ENCODE results near the gene ELK3. TPM values are rescaled to one million over a fixed set of nuclear protein-coding genes. Genes with fewer than 3 reads are reported as not detected.

Gene ELK3
- total and polyA plus RNA-seq, 2 of the 8 experiments (the other 6 are each of a cell fraction or from before 2014, with no cell fraction given), result 3.5 to 14.3 TPM

- Histone ChIP-seq H3K36me3 (ENCODE audit: control insufficient read depth in 2 of 4, insufficient read depth in 4 of 4, low read length in 3 of 4) (no peaks in the 10 kb centered on the region; a peak in 2 of 8 replicates), H2BK20ac (ENCODE audit: low read length) (no peak overlapping the region), H4K5ac (ENCODE audit: insufficient read length, low read depth, low read length) (no peak overlapping the region), H4K8ac (ENCODE audit: extremely low read depth, insufficient read depth, low read length) (no peak overlapping the region), H3K56ac (replicated peaks; ENCODE audit: insufficient read length, low read depth, low read length) (no peak overlapping the region), H3K27ac (ENCODE audit: low read depth, low read length) (no peak overlapping the region), H4K91ac (replicated peaks; ENCODE audit: insufficient read length, low read length) (no peak overlapping the region), H4K20me1 (replicated peaks in 1 of 2; ENCODE audit: control insufficient read depth in 1 of 2, insufficient read depth in 2 of 2, low read length in 2 of 2) (no peaks in the 10 kb centered on the region), H2BK120ac (replicated peaks; ENCODE audit: low read depth, low read length) (no peak overlapping the region), H2AFZ (ENCODE audit: low read length) (no peak overlapping the region), H3K4me3 (ENCODE audit: extremely low read depth in 1 of 4, insufficient read depth in 2 of 4, low read depth in 3 of 4, low read length in 4 of 4) (no peak overlapping the region), H3K14ac (ENCODE audit: insufficient read length) (no peak overlapping the region), H2AK5ac (ENCODE audit: low read depth, low read length) (no peak overlapping the region), H3K23me2 (ENCODE audit: low read depth, low read length) (no peaks in the 10 kb centered on the region), H3K23ac (ENCODE audit: insufficient read length) (no peak overlapping the region), H2BK12ac (ENCODE audit: low read depth, low read length) (no peak overlapping the region), H2BK5ac (ENCODE audit: low read depth, low read length) (no peak overlapping the region), H3K4me2 (ENCODE audit: insufficient read depth in 1 of 2, low read depth in 2 of 2, low read length in 2 of 2) (no peak overlapping the region), H3K27me3 (replicated peaks in 1 of 4; ENCODE audit: control insufficient read depth in 3 of 4, extremely low read depth in 1 of 4, insufficient read depth in 3 of 4, low read length in 3 of 4) (no peaks in the 10 kb centered on the region), H3K4ac (replicated peaks; ENCODE audit: insufficient read length, low read depth, low read length) (no peak overlapping the region), H3K79me1 (ENCODE audit: low read depth, low read length) (no peaks in the 10 kb centered on the region), H2BK15ac (ENCODE audit: low read length) (no peak overlapping the region), H3K4me1 (replicated peaks in 1 of 4; ENCODE audit: control insufficient read depth in 3 of 4, insufficient read depth in 4 of 4, low read length in 3 of 4) (no peaks in the 10 kb centered on the region), H3K18ac (ENCODE audit: extremely low read depth, low read length) (no peak overlapping the region), H3K9me3 (ENCODE audit: insufficient read depth in 2 of 2, low read depth in 1 of 2, low read length in 1 of 2) (no peaks in the 10 kb centered on the region), H3K9ac (replicated peaks in 1 of 4; ENCODE audit: extremely low read depth in 1 of 4, low read depth in 3 of 4, low read length in 3 of 4) (no peak overlapping the region), H3K79me2 (ENCODE audit: control insufficient read depth in 1 of 2, insufficient read depth in 2 of 2, low read length in 2 of 2) (no peaks in the 10 kb centered on the region)
- ChIA-PET CTCF (ENCODE audit: partially characterized antibody) (no interaction called here), POLR2A (ENCODE audit: partially characterized antibody) (no interaction called here)
- DNase-seq (ENCODE audit: low read depth in 1 of 2, low spot score in 2 of 2) (no peak), FAIRE-seq (no peak)
- 94% methylated on average over 2 of the region's 2 CpGs; no CpG with 5 or more reads in 1 of the 2 experiments for WGBS, 2 experiments (ENCODE audit: extremely low coverage in 1 of 2, insufficient coverage in 1 of 2, insufficient read length in 1 of 2, insufficient replicate concordance in 2 of 2, low coverage in 1 of 2, low lambda C conversion rate in 2 of 2, missing lambda C conversion rate in 1 of 2)
- TF ChIP-seq SP4 (IDR thresholded peaks at IDR 0.05; ENCODE audit: low read length) (no peak), SIX5 (IDR thresholded peaks at IDR 0.05; ENCODE audit: low read depth, low read length) (no peak), EGR1 (IDR thresholded peaks at IDR 0.05; ENCODE audit: borderline replicate concordance, low read depth, low read length) (no peak), ZNF274 (IDR thresholded peaks at IDR 0.05; ENCODE audit: borderline replicate concordance, extremely low read depth, low read length) (no peak), SRF (IDR thresholded peaks at IDR 0.05; ENCODE audit: low read depth, low read length) (no peak), CTCF (IDR thresholded peaks at IDR 0.05; ENCODE audit: control extremely low read depth in 1 of 3, insufficient read depth in 1 of 3, low read depth in 1 of 3, low read length in 3 of 3) (no peak), YY1 (IDR thresholded peaks at IDR 0.05; ENCODE audit: low read depth, low read length) (no peak), TAF1 (IDR thresholded peaks at IDR 0.05; ENCODE audit: low read depth, low read length) (no peak), GABPA (IDR thresholded peaks at IDR 0.05; ENCODE audit: borderline replicate concordance, insufficient read depth, low read length) (no peak), PHF8 (conservative IDR thresholded peaks at IDR 0.05; ENCODE audit: low read depth, low read length) (no peak), POU5F1 (IDR thresholded peaks at IDR 0.05; ENCODE audit: low read depth, low read length) (no peak), POLR2A (IDR thresholded peaks at IDR 0.05; ENCODE audit: control extremely low read depth in 1 of 2, low read depth in 2 of 2, low read length in 2 of 2) (no peak), EP300 (IDR thresholded peaks at IDR 0.05; ENCODE audit: borderline replicate concordance in 1 of 2, low read depth in 2 of 2, low read length in 2 of 2) (no peak), BACH1 (IDR thresholded peaks at IDR 0.05; ENCODE audit: low read length) (no peak)
Measured at GRCh38 chr12:96266238-96266637, 72.1 kb downstream of the ELK3 start.
